Islet of Langerhans (tissue), 1 donor: ENCODE results near the gene STMN1.

Source experiments
- FAIRE-seq: peaks from one replicate; lab custom pipeline; 2011; peaks lifted over from hg19 to GRCh38; lab: Jason Lieb, UNC

Gene STMN1

DNA sequence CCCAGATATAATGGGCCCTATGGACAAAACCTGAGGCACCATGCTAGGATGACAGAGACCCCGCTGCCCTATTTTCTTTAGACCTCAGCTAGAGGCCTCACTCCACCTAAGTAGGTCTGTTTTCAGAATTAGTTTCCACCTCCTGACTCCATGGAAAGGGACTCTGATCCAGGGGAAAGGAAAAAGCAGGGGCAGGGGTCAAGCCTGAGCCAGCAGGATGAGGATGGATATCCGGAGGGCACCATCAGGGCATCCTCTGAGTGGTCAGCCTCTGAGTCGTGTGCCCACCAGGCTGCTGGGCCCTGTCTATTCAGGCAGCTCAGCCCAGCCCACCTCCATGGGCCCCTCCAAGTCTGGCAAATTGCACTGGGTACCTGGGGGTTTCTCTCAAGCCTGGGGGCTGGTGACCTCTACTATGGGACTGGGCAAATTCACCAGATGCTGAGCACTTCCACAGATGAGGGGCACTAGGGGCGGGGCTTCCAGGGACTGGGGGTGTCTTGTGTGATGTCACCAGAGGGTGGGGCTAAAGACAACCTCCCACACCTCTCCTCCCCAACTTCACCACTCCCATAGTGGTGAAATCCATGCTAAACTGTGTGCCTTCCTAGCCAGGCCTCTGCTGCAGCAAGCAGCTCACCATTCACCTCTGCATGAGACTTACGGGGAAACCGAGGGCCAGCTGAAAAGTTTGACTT lies 36.2 kb downstream of the STMN1 start:
- no peak for FAIRE-seq

DNA sequence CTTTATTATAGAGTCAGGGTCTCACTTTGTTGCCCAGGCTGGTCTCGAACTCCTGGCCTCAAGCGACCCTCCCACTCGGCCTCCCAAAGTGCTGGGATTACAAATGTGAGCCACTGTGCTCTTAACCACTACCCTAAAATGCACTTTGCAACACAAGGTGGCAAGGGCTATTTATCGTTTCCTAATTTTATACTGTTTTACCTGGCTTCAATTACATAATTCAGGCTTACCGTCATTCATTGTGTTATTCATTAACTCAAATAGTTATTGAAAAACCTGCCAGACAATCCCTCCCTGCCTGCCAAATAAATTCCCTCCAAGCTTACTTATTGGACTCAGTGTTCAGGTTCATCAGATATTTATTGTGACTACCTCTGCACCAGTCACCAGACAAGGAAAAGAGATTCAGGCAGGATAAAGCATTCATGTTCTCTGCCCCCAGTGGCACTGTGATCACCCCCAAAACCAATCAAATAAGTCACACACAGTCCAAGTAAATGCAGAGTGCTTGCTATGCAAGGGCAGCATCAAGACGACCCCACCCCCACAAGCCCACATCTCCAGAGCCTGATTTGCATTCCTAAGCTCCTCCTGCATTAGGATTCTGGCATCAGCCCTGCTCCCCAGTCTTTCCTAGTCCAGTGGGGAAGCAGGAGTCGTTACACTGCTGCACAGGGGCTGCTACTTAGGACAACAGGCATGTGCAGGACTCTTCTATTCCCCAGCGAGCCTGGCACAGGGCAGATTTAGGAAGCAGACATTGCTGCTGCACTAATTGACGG lies 38.8 kb downstream of the STMN1 start:
- FAIRE-seq, result peak; percentile 65

DNA sequence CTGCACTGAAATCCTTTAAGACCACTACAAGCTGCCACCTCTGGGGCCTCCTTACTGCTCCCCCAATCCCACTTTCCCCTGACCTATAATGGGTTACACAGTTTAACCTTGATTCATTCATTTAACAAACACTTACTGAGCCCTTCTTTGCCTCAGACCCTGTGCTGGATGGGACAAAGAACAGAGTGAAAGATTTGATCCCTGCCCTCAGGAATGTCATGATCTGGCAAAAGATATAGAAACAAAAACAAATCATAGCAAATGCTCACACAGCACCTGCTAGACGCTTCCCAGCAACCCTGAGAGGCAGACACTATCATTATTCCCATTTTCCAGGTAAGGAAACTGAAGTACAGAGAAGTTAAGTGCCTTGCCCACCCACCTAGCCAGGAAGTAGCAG lies 39.9 kb downstream of the STMN1 start:
- no peak for FAIRE-seq

DNA sequence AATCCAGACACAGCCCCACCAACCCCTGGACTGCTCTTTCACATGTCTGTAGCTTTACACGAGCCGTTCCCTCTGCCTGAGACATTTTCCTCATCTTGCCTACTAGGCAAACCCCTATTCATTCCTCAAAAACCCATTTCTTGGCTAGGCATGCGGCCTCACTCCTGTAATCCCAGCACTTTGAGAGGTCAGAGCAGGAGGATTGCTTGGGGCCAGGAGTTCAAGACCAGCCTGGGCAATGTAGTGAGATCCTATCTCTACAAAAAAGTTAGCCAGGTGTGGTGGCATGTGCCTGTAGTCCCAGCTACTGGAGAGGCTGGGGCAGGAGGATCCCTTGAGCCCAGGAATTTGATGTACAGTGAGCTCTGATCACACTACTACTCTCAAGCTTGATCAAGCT lies 41.8 kb downstream of the STMN1 start:
- no peak for FAIRE-seq

DNA sequence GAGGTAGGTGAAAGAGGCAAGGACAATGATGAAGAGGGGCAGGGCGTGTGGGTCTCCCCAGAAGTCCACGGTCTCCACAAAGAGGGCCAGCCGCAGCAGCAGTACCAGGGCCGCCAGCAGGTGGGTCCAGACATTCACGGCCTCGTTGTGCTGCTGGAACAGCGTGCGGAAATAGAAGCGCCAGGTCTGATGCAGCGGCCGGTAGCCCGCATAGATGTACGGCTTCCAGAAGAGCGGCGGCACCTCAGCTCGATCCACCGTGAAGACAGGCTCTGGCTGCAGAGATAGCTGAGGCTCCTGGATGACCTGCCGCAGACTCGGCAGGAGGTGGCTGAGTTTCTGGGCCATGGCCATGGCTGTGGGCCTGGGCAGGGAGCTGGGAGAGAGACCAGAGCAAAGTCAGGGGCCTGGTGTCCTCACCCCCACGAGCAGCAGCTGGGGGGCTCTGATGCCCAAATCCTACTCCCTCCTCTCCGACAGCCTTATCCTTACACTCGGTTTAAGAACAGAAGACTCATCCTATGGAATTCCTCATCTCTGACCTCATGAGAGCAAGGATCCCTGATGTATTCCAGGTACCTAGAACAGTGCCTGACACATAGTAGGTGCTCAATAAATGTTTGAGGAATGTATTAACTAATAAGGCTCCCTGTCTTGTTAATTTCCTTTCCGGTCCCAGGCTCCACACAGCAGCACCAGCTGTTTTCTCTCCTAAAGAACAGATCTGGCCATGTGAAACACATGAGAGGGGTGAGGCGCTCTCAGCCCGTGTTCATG lies 42.5 kb downstream of the STMN1 start:
- no peak for FAIRE-seq

DNA sequence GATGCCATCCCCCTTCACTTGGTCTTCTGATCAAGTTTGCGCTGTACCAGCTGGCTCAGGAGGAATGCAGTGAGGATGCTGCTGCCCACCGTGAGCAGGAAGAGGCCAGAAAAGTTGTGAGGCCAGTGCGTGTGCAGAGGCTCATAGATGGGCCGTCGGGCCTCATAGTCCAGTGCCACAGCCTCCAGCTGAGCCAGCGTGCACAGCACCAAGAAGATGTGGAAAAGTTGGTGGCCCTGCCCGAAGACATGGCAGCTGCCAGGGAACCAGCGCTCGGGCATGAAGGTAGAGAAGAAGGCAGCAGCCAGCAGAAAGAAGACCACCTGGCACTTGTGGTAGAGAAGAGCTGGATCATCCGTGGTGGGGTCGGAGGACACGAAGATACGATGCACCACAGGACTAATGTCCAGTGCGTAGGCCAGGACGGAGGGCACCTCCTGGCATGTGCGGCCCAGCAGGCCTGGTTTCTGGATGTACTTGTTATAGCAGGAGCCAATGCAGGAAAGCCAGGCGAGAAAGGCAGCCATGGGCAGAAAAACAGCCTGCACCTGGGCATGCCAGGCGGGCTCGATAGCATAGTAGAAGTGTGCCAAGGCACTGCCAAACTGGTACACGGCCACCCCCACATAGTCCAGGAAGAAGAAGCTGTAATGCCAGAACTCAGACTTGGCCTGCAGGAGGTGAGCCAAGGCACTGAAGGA lies 43.3 kb downstream of the STMN1 start:
- no peak for FAIRE-seq

DNA sequence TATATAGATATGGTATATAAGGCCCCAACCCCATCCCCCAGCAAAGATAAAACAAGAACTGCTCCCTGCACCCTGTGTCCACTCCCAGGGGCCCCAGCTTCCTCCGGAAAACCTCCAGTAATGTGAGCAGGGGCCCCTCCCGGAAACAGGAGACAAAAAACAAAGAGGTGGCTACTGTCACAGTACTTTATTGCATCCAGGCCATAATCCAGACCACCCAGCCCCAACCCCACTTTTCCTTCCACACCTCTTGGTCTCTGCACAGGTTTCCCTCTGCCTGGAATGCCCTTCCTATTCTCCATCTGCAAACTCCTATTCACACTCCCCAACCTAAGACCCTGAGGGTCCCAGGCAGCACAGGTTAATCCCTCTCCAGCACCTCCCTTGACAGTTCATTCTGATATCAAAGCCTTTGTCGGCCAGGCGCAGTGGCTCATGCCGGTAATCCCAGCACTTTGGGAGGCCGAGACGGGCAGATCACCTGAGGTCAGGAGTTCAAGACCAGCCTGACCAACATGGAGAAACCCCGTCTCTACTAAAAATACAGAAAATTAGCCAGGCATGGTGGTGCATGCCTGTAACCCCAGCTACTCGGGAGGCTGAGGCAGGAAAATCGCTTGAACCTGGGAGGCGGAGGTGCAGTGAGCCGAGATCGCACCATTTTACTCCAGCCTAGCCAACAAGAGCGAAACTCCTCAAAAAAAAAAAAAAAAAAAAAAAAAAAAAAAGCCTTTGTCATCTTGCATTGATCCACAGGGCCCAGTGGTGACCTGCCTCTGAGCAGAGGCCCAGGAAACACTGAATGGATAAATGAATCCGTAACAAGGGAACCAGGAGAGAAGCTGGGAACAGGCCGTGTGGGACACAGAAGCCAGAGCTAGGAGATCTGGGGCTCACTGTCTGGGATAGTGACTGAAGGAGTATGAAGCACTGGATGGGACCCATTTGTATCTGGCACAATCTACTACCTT lies 44.6 kb downstream of the STMN1 start:
- FAIRE-seq, result no peak

DNA sequence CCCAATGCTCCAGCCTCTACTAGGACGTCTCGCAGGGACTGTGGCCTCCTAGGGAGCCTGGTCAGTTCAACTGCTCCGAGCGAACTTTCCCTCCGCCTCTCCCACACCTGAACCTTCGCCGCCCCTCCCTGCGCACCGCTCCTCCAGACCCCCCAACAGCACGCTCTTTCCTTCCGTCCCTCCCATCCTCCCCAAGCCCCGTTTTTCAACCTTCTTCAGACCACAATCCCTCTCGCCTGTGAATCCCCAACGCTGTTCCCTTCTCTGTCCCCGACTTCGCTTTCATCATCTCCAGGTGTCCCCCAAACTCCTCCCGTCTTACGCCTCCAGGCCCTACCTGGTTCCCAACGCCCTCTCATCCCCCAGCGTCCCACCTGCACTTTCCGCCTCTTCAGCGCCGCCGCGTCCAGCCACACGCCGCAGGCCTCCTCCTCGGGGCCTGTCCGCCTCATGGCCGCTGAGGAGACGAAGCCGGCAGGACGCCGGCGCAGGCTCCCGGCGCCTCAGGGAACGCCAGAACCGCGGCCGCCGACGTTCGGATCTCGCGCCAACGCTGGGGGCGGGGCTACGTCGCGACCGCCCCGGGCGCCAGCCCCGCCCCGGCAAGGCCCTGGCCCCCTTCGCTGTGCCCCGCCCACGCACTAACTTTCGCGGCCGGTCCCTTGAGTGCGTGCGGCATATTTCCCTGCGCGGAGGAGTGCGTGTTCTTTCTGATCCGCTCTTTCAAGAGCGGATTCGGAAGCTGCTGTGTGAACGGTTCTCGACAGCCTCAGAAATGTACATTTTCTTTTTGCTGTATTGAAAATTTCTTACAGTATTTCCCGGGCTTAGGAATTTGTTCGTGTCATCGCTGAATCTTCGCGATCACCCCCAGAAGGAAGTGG lies 47.1 kb downstream of the STMN1 start, which contains the start of gene AUNIP:
Gene AUNIP (minus strand): TSS at position 552 of the 884 bp plus-strand sequence. CDS start 100 bp downstream, at position 452.
- no peak for FAIRE-seq

DNA sequence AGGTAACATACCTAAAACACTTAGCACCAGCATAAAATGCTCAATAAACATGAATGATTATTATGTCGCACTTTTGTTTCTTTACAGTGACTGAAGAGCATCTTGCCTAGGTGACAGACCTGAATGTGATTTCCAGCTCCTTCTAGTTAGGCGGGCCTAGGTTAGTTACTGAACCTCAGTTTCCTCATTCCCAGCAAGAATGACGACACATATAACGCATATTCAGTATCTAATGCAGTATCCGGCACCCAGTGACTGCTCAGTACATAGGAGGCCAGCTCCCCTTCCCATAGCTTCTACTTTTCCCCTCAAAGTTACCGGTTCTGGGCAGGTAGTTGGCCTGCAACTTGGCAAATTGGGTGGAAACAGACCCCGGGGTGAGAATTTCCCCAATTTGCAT lies 47.7 kb downstream of the STMN1 start:
- FAIRE-seq, result no peak

DNA sequence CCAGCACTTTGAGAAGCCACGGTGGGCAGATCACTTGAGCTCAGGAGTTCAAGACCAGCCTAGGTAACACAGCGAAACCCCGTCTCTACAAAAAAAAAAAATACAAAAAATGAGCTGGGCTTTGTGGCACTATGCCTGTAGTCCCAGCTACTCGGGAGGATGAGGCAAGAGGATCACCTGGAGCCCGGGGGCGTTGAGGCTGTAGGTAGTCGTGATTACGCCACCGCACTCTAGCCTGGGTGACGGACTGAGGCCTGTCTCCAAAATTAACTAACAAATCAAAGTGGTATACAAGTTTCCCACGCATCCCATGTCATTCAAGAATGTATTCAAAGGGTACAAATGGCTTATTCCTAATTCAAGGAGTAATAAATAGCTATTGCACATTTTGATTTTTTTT lies 49.4 kb downstream of the STMN1 start:
- no peak for FAIRE-seq

DNA sequence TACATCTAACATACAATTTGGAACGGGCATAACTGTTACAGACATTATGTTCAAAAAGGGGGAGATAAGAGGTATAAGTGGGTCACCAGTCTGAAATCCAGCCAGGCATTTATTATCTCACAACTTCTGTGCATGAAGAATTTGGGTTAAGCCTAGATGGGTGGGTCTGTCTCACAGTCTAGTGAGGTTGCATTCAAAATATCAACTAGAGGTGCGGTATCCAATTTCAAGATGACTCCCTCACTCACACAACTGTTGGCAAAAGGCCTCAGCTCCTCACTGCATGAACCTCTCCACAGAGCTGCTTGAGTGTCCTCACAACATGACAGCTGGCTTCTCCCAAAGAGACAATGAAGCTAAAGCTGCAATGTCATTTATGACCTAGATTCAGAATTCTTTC lies 51.7 kb downstream of the STMN1 start:
- FAIRE-seq, result no peak
